HepG2 (cell line): ENCODE measurements around the gene KCNJ4. TPM values are rescaled to one million over a fixed set of nuclear protein-coding genes. Genes with fewer than 3 reads are reported as not detected.

Experiments used
- GMEB1 ChIP-seq: sonication (generic); formaldehyde crosslinking; IDR thresholded peaks from 2 replicates; pipeline ENCODE4 v1.5.1; 2020; ENCODE audit warnings: missing genetic modification reagents, mild to moderate bottlenecking, borderline replicate concordance
- ZNF460 ChIP-seq: sonication (generic); formaldehyde crosslinking; IDR thresholded peaks from 2 replicates; pipeline ENCODE4 v1.5.1; 2020; ENCODE audit warnings: missing genetic modification reagents, mild to moderate bottlenecking, borderline replicate concordance
- ZNF546 ChIP-seq: sonication (generic); formaldehyde crosslinking; conservative IDR thresholded peaks from 2 replicates; pipeline ENCODE4 v1.8.1; 2023; ENCODE audit warnings: mild to moderate bottlenecking, missing genetic modification reagents
- polyA plus RNA-seq, 8 experiments: library from polyadenylated mRNA; depleted of rRNA in 3 of 8; stranded (reverse) in 7 of 8; unstranded in 1 of 8; fragments of >200 nt; fragmentation: Illumina TruSeq in 4 of 8; extraction: Trizol in 4 of 8; gene quantifications; 2 replicates each; pipeline versions ENCODE4 v1.2.1 to v1.2.3, GENCODE V29; 2011 to 2016; ENCODE audit warnings: low read depth in 4 of 8, missing spikeins in 1 of 8, mixed read lengths in 1 of 8; ENCODE audit not compliant: insufficient read depth in 1 of 8
- total RNA-seq, 5 experiments: library from RNA; depleted of rRNA; stranded (reverse); fragments of >200 nt; fragmentation: Illumina TruSeq; extraction: Trizol; gene quantifications; 2 replicates each; pipeline ENCODE4 v1.2.3, GENCODE V29; 2016; ENCODE audit warnings: low read depth in 1 of 5
- TF ChIP-seq, protein P1 (sequence below): sonication (generic); formaldehyde crosslinking; IDR thresholded peaks from 2 replicates; pipeline ENCODE4 v1.4.0; 2020; ENCODE audit warnings: missing genetic modification reagents

The KCNJ4 gene
- total and polyA plus RNA-seq, 2 of the 13 experiments (the other 11 are each of a cell fraction or from before 2014, with no cell fraction given), result not detected

DNA sequence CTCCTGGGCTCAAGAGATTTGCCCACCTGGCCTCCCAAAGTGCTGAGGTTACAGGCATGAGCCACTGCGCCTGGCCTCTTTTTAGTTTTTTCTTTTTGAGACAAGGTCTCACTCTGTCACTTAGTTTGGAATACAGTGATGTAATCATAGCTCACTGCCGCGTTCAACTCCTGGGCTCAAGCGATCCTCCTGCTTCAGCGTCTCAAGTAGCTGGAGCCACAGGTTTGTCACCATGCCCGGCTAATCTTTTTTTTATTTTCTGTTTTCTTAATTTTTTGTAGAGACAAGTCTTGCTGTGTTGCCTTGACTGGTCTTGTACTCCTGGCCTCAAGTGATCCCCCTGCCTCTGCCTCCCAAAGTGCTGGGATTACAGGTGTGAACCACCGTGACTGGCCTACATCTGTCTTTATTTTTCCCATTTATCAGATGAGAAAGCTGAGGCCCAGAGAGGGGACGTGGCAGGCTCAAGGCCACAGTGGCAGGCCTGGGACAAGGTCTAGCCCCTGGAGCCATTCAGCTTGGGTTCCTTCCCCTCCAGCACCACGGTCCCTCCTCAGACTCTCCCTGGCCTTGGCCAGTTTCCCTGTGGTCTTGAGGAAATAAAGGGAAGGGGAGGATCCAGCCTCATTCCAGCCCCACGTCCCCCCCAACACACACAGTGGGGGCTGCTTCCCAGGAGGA is 10.1 kb upstream of the KCNJ4 start (continued):
- no peak for TF ChIP-seq GMEB1
- TF ChIP-seq, protein P1, sequence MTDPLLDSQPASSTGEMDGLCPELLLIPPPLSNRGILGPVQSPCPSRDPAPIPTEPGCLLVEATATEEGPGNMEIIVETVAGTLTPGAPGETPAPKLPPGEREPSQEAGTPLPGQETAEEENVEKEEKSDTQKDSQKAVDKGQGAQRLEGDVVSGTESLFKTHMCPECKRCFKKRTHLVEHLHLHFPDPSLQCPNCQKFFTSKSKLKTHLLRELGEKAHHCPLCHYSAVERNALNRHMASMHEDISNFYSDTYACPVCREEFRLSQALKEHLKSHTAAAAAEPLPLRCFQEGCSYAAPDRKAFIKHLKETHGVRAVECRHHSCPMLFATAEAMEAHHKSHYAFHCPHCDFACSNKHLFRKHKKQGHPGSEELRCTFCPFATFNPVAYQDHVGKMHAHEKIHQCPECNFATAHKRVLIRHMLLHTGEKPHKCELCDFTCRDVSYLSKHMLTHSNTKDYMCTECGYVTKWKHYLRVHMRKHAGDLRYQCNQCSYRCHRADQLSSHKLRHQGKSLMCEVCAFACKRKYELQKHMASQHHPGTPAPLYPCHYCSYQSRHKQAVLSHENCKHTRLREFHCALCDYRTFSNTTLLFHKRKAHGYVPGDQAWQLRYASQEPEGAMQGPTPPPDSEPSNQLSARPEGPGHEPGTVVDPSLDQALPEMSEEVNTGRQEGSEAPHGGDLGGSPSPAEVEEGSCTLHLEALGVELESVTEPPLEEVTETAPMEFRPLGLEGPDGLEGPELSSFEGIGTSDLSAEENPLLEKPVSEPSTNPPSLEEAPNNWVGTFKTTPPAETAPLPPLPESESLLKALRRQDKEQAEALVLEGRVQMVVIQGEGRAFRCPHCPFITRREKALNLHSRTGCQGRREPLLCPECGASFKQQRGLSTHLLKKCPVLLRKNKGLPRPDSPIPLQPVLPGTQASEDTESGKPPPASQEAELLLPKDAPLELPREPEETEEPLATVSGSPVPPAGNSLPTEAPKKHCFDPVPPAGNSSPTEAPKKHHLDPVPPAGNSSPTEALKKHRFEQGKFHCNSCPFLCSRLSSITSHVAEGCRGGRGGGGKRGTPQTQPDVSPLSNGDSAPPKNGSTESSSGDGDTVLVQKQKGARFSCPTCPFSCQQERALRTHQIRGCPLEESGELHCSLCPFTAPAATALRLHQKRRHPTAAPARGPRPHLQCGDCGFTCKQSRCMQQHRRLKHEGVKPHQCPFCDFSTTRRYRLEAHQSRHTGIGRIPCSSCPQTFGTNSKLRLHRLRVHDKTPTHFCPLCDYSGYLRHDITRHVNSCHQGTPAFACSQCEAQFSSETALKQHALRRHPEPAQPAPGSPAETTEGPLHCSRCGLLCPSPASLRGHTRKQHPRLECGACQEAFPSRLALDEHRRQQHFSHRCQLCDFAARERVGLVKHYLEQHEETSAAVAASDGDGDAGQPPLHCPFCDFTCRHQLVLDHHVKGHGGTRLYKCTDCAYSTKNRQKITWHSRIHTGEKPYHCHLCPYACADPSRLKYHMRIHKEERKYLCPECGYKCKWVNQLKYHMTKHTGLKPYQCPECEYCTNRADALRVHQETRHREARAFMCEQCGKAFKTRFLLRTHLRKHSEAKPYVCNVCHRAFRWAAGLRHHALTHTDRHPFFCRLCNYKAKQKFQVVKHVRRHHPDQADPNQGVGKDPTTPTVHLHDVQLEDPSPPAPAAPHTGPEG (CRISPR knock-in tag), result no peak
- TF ChIP-seq ZNF460 (CRISPR knock-in tag), result no peak
- TF ChIP-seq ZNF546 (CRISPR knock-in tag), result no peak
